HPDE6-E6E7 (cell line): Measurements from ENCODE around the gene PATE2.

ENCODE experiments used
- DNase-seq: peaks from one replicate; pipeline ENCODE4 v3.0.0; 2011; ENCODE audit warnings: missing footprints; ENCODE audit errors: extremely low spot score

The PATE2 gene

DNA sequence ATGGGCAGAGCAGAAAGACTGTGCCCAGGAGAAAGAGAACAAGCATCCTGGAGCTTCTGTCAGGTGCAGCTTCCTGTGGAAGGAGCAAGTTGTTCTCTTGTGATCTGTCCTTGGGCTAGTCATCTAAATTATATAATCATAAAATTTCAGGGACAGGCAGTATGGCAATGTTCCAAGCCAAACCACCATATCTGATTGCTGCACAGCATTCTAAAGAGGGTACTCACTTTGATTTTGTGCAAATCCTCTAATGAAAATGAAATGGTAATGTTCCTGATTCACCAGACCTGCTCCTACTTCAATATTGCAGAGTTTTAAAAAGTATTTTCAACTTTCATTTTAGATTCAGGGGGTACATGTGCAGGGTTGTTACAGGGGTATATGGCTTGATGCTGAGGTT lies at the start of gene PATE2:
Gene PATE2 (minus strand): TSS at position 101 of the 400 bp plus-strand sequence. CDS start 55 bp downstream, at position 46.
- DNase-seq, result no peak

DNA sequence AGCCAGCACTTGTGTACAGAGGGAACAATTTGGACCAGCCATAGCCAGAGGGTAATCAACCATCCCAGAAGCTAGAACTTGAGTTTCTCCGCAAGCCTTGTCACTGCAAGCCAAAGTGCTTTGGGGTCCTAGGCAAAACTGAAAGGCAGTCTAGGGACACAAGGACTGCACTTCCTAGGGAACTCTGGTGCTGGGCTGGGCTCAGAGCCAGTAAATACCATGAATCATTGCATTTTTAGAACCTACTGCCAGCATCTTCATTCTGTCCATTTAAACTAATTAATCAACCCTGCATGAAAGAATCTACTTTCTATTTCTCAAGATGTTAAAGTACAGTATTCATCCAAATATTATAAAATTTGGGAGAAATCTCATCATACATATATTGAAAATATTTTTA lies 29.3 kb upstream of the PATE2 start:
- no peak for DNase-seq

DNA sequence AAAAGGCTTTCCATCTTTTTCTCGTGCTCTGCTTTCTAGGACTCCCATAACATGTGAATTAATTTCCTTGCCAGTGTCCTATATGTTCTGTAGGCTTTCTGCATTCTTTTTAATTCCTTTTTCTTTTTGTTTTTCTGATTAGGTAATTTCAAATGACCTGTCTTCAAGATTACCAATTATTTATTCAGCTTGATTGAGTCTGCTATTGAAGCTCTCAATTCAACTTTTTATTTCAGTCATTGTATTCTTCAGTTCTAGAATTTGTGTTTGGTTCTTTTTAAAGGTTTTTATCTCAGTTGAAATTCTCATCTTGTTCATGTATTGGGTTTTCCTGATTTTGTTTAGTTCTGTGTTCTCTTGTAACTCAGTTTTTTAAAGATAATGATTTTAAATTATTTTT lies 23.8 kb upstream of the PATE2 start:
- no peak for DNase-seq

DNA sequence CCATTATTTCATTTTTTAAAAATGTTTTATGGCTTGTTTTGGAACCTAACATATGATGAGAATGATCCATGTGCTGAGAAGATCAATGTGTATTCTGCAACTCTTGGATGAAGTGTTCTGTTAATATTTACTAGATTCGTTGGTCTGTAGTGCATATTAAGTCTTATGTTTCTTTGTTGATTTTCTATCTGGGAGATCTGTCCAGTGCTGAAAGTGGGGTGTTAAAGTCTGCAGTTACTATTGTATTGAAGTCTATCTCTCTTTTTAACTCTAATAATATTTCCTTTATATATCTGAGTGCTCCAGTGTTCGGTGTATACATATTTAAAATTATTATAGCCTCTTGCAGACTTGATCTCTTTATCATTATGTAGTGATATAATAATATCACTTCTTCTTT lies 21.2 kb upstream of the PATE2 start:
- DNase-seq, result no peak

DNA sequence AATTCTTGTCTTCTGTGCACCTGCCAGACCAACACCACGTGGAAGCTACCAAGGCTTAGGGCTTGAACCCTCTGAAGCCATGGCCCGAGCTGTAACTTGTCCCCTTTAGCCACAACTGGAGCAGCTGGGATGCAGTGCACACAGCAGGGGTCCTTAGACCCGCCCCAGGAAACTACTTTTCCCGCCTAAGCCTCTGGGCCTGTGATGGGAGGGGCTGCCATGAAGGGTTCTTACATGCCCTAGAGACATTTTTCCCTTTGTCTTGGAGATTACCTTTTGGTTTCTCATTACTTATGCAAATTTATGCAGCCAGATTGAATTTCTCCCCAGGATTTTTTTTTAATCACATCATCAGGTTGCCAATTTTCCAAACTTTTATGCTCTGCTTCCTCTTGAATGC lies 19.0 kb upstream of the PATE2 start:
- no peak for DNase-seq

DNA sequence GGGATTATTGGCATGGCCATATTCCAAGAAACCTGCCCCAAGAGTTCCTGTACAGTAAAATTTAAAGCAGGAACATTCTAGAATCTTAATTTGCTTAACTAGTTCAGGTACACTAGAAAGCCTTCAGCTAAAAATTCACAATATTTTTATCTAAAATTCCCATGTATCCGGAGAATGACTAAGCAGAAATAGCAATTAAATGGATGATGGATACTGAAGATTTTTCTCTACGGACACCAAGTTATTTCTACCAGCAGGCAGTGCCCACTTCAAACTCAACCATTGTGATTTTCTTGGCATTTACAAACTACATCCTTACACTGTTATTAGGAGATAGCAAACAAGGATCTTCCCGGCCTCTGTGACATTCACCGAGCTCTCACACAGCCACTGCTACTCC lies 12.2 kb upstream of the PATE2 start:
- DNase-seq, result no peak

DNA sequence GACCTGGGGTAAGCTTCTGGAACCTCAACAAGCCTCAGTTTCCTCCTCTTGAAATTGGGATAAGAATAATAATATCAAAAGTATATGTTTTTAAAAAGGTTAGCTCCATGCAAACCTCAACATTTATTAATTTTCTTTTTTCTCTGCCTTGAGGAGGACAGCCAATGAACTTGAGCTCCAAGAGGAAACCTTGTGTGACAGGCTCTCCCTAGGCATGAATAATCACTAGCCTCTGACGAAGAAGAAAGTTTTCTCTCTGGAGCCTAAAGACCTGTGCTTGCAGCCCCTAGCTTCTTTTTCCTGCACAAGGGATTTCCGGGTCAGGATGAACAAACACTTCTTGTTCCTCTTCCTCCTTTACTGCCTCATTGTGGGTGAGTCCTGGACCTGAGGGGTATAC lies 9.2 kb upstream of the PATE2 start, which contains the start of gene PATE3:
Gene PATE3 (plus strand): TSS at position 301 of the 400 bp plus-strand sequence. CDS start 25 bp downstream, at position 326.
- no peak for DNase-seq

DNA sequence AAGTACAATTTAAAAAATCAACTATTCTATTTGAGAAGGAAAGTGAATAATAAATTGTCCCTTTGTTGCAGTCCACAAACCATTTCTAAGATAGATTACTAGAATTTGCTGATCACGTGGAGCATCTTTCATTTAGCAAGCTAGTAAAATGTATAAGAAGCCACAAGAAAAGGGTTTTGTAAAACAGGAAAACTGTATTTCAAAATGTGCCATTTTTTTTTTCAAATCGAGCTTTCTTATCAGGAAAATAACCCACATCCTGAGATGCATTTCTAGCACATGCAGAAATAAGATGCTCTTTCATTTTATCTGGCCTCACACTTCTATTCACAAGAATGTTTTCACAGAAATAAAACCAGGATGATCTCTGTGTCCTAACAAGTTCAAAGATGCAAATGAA lies 6.0 kb upstream of the PATE2 start:
- no peak for DNase-seq

DNA sequence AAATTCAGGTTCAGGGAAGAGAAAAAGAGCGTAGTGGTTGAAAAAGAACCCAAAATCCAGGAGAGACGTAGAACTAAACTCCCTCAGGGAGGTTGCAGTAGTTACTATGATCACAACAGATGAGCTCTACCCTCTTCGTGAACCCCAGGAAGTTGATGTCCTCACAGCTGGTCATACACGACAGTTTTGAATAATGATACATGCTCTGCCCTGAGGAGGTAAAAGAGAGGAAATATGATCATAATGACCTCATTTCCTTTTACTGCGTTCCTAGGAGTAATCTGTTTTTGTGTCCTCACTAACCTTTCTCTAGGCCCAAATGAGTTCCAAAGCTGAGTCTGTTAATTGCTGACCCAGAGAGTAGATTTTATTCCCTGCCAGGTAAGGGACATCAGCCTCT lies 1.3 kb downstream of the PATE2 start:
- DNase-seq, result no peak

DNA sequence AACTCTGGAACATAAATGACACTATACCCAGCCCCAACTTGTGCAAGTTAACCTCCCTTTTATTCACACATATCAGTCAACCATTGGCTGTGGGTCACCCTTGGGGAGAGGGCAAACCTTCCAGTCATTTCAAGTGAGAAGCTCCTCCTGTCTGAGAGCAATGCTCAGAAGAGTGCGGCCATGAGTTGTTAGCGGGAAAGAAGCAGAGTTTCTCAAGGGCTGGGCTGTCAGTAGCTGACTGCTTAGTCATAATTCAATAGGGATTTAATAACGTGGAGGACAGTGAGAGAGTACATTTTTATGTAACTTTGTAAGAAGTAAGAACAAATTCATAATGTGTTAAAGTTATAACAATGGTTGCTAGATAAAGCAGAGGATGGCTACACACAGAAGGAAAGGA lies 5.1 kb downstream of the PATE2 start:
- DNase-seq, result no peak

DNA sequence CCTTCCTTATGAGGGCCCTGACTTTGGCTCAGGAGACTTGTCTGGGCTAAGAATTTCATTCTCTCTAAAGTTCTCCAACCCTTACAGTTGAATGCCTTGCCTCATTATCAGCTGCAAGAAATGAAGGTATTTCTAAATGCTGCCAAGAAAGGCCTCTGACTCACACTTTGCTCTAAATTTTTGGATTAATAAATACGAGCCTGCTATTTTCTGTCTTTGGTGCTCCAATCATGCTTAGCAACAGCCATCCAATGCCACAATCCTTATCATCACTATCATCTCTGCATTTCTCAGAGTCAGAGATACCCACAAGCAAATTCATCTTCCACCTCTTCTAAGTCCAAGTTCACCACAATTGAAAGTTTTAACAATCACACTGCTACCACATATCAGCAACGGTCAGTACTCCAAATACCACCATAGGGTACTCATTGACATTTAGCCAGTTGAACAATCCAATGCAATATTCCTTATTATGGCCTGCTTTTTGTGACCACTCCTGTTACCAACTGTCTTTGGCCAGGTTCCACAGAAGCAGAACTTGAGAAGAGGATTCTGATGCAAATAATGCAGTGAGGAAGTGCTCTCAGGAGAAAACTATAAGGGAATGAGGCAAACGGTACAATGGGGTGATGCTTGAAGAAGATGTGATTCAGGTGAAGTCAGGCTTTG lies 5.7 kb downstream of the PATE2 start:
- DNase-seq, result no peak

DNA sequence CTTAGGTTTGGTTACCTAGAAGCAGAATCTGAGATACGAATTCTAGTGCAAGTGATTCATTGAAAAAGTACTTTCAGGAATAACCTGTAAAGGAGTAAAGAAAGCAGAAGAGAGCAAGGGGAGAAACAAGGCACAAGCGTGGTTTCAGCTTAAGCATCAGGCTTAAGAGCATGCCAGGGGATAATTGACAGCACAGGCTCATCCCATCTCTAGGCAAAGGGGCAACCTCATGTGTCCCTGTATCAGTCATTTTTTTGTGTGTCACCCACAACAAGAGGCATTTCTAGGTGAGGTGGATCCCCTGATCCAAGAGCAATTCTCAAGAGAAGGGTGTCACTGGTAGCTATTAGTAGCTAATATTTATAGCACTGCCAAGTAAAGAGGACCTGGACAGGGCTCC lies 8.0 kb downstream of the PATE2 start:
- no peak for DNase-seq

DNA sequence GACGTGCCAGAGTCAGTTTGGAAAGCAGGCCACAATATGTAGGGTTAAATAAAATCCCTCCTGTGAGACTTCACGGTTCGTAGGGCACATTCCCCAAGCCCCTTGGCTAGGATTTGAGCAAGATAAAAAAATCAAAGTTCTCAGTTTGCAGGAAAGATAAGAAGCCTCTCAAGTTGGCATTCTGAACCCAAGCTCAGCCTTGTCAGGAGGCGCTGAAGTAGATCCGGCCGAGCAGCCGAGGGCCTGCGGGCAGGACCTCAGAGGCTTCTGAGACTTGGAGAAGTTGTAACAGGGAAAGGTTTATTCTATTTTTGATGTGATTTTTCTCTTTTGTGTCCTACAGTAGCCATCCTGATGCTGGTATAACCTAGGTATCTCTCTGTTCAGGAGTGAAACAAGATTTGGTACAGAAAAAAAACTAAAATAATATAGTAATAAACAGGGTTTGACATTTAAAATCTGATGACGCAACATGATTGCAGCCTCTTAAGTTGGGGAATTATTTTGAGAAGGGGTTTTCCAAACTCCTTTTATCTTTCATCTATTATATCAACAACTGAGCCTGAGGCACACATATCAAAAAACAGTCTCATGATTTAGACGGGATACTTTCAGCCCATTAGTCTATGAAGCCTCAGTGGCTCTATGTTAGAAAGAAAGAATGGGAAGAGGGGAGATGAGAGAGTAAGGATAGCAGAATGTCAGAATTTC lies 10.1 kb downstream of the PATE2 start:
- DNase-seq, result no peak

DNA sequence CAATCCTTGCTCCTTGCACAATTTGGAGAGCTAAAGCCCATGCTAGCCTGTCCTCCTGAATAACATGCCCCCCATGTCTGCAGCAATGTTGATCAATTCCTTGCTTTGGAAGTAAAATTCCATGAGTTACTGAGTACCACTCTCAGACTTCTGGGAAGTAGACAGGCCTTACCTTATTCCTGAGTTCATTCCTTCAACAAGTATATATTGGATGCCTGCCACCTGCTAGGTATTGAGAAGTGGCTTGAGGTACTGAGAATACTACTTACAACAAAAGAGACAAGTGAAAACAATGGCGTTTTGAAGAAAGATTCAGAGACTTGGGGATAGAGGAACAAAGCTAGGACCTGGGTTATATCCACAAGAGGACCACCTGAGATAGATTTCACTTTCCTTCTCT lies 12.4 kb downstream of the PATE2 start:
- no peak for DNase-seq

DNA sequence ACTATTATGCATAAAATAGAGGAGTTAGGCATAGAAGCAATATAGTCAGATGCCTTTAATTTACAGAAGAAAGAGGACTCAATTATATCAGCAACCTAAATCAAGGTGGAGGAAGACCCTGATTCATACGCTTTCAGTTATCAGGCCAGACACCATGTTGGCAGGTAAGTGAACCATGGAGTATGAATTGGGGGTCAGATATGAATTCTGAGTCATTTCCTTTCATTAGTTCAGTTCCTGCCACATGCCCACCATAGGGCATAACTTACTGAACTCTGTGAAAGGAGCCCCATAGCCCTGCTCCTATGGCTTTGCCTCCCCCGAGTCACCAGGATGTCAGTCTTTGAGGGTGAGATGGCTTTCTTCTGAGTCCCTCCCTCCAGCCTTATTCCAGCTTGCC lies 15.1 kb downstream of the PATE2 start:
- DNase-seq, result no peak

DNA sequence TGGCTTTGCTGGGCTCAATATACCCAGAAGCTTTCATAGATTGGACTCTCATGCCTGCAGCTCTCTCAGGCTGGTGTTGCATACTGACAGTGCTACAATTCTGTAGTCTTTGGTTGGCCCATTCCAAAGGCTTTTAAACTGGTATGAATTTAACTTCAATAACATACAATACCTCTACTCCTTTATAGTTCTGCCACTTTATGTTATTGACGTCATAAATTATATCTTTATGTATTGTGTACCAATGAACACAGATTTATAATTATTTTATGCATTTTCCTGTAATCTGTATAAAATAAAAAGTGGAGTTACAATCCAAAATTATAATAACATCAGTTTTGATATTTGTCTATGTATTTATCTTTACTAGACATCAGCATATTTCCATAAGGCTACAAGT lies 16.2 kb downstream of the PATE2 start:
- DNase-seq, result no peak

DNA sequence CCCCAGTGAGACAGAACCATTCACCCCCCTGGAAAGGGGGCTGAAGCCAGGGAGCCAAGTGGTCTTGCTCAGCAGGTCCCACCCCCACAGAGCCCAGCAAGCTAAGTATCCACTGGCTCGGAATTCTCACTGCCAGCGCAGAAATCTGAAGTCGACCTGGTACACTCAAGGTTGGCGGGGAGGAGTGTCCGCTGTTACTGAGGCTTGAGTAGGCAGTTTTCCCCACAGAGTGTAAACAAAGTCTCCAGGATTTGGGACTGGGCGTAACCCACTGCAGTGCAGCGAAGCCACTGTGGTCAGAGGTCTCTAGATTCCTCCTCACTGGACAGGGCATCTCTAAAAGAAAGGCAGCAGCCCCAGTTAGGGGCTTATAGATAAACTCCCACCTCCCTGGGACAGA lies 22.6 kb downstream of the PATE2 start:
- DNase-seq, result no peak

DNA sequence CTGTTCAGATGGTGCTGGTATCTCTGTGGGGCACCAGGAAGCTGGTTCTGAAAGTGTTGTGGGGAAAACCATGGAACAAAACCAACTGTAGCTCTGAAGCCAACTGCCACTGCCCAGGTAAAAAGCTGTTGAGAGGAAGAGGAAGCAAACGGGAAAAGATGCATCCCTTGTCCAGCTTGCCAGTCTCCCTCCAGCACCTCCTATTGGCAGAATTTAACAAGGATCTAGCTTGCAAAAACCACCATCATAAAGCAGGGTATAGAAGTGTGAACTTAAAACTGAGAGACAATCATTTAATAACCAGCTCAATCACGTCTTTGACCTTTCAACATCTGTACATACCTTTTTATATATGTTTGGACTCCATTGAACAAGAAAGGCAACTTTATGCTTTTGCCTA lies 28.0 kb downstream of the PATE2 start:
- DNase-seq, result no peak

DNA sequence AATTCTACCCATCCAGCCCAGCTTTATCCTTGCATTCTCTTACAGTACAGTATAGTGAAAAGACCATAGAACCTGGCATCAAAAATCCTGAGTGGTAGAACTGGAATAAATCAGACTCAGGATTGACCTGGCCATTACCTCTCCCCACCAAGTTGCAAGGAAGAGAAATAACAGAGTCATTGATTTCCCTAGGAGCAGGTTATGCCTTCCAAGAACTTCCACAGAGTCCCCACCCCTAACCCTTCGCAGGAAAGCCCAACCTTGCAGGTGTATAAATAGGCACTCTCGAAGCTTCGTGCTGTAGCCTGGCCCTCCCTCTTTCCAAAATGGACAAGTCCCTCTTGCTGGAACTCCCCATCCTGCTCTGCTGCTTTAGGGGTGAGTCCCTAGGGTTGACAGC lies 32.6 kb downstream of the PATE2 start, which contains the start of gene PATE1:
Gene PATE1 (plus strand): TSS at position 301 of the 400 bp plus-strand sequence. CDS start 26 bp downstream, at position 327.
- DNase-seq, result no peak

DNA sequence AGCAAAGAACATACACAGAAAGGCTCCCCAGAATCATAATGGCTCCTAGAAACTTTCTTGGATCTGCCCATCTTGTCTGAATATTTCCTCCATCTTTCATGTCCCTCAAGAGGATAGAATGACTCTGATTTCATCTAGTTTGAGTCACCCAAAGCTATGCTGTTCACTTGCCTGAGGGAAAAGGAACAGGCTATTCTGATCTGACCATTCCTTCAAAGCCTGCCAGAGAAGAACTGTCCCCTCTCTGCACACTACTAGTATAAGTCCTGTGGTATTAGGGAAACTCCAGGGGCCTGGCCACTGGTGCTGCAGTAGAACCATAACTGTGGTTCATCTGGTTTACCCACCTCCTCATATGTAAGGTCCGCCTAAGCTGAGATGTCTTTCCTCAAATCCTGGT lies 34.9 kb downstream of the PATE2 start:
- DNase-seq, result no peak

DNA sequence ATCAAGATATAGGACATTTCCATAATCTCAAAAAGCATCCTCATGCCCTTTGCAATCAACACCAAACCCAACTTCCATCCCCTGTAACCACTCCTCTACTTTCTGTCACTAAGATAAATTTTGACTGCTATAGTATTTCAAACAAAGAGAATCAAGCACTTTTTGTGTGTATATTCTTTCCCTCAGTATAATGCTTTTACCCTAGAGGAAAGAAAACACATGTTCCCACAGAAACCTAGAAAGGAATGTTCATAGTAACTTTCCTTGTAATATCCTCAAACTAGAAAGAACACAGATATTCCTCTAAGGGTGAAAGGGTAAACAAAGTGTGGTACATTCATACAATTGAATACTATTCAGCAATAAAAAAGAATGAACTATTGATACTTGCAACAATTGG lies 38.0 kb downstream of the PATE2 start:
- DNase-seq, result no peak

DNA sequence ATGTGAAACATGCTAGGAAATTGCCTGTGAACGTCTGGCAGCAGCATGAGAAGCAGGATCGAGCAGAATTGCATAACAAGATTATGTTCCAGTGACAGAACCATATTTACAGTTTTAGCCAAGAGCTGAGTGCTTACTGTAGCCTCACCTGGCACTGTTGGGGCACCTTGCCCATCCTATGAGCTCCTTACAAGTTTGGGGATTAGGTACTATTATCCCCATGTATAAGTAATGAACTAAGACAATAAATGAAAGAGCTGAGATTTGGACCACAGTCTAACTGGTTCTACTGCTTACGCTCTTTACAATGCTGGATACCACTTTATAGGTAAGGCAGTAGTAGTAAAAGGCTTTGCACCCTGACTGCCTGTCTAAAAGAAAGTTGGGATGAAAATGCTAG lies 49.7 kb downstream of the PATE2 start:
- no peak for DNase-seq
